Activated naive CD8-positive, alpha-beta T cell treated with anti-CD3 and anti-CD28 coated beads, Interleukin-2, amount 50 U/mL, for 24 hours (primary cell): ENCODE measurements around the gene FOSL2.
A peak's percentile ranks its signal among the peaks of the same experiment; 100 is the strongest.

Experiments
- ATAC-seq: fragments of 150-1000 bp; cut with Tn5 transposase; one replicate; pipeline ENCODE4 v1.10.0; 2021
- DNase-seq: peaks from one replicate; pipeline ENCODE4 v3.0.0; 2021
- H3K27ac Mint-ChIP-seq: one replicate; pipeline ENCODE4 v1.8.0; 2021; ENCODE audit warnings: mild to moderate bottlenecking, mixed read lengths
- H3K27me3 Mint-ChIP-seq: one replicate; pipeline ENCODE4 v1.8.0; 2021; ENCODE audit warnings: mixed read lengths
- H3K36me3 Mint-ChIP-seq: one replicate; pipeline ENCODE4 v1.8.0; 2021; ENCODE audit warnings: low read depth, mixed read lengths
- H3K4me1 Mint-ChIP-seq: one replicate; pipeline ENCODE4 v1.8.0; 2021; ENCODE audit warnings: mixed read lengths
- H3K4me3 Mint-ChIP-seq: one replicate; pipeline ENCODE4 v1.8.0; 2021; ENCODE audit warnings: mild to moderate bottlenecking, moderate library complexity, mixed read lengths
- H3K9me3 Mint-ChIP-seq: one replicate; pipeline ENCODE4 v1.8.0; 2021; ENCODE audit warnings: mixed read lengths

FOSL2 gene

GRCh38 chr2:28391564-28392296 is 928 bp upstream of the FOSL2 start:
- peaks cover 10% of the 10 kb centered on the region for H3K36me3 Mint-ChIP-seq
- H3K4me1 Mint-ChIP-seq = peaks cover 44% of the 10 kb centered on the region
- peaks cover 2% of the 10 kb centered on the region for H3K27me3 Mint-ChIP-seq
- H3K27ac Mint-ChIP-seq = peak overlapping the region; percentile 89
- peak; percentile 81 for DNase-seq
- no peaks in the 10 kb centered on the region for H3K9me3 Mint-ChIP-seq
- peak; percentile 23 for ATAC-seq
- H3K4me3 Mint-ChIP-seq = no peak overlapping the region

- ATAC-seq = no peak
- peaks cover 28% of the 10 kb centered on the region for H3K4me1 Mint-ChIP-seq
- peak overlapping the region; percentile 87 for H3K27ac Mint-ChIP-seq
These were observed 617 bp downstream of the FOSL2 start for GRCh38 chr2:28393114-28393836.

GRCh38 chr2:28394331-28394877 is 1.7 kb downstream of the FOSL2 start:
- no peak for DNase-seq
- no peak for ATAC-seq
- H3K9me3 Mint-ChIP-seq = no peaks in the 10 kb centered on the region
- peaks cover 2% of the 10 kb centered on the region for H3K27me3 Mint-ChIP-seq
- no peak overlapping the region for H3K27ac Mint-ChIP-seq
- peaks cover 28% of the 10 kb centered on the region for H3K36me3 Mint-ChIP-seq
- H3K4me1 Mint-ChIP-seq = peaks cover 19% of the 10 kb centered on the region
- no peak overlapping the region for H3K4me3 Mint-ChIP-seq

More at GRCh38 chr2:28393114-28393836, 617 bp downstream of the FOSL2 start:
- peaks cover 21% of the 10 kb centered on the region for H3K36me3 Mint-ChIP-seq
- peaks cover 2% of the 10 kb centered on the region for H3K27me3 Mint-ChIP-seq
- DNase-seq = peak; percentile 64
- no peaks in the 10 kb centered on the region for H3K9me3 Mint-ChIP-seq
- H3K4me3 Mint-ChIP-seq = no peak overlapping the region

- Mint-ChIP-seq H3K36me3 (peaks cover 28% of the 10 kb centered on the region), H3K4me3 (no peak overlapping the region), H3K4me1 (peaks cover 13% of the 10 kb centered on the region), H3K27me3 (peaks cover 2% of the 10 kb centered on the region), H3K9me3 (no peaks in the 10 kb centered on the region), H3K27ac (no peak overlapping the region)
- ATAC-seq (no peak), DNase-seq (no peak)
These were observed 2.3 kb downstream of the FOSL2 start for GRCh38 chr2:28394997-28395333.

- Mint-ChIP-seq H3K27ac (no peak overlapping the region), H3K36me3 (peaks cover 34% of the 10 kb centered on the region), H3K4me3 (no peak overlapping the region), H3K27me3 (peaks cover 2% of the 10 kb centered on the region), H3K4me1 (peaks cover 11% of the 10 kb centered on the region), H3K9me3 (no peaks in the 10 kb centered on the region)
- ATAC-seq (no peak), DNase-seq (no peak)
These were observed 2.8 kb downstream of the FOSL2 start for GRCh38 chr2:28395334-28396061.

- Mint-ChIP-seq H3K9me3 (no peaks in the 10 kb centered on the region), H3K27me3 (peaks cover 2% of the 10 kb centered on the region), H3K36me3 (peaks cover 45% of the 10 kb centered on the region), H3K4me1 (peaks cover 10% of the 10 kb centered on the region), H3K4me3 (no peak overlapping the region), H3K27ac (no peak overlapping the region)
- no peak for ATAC-seq
- DNase-seq = no peak
These were observed 4.4 kb downstream of the FOSL2 start for GRCh38 chr2:28397043-28397381.

GRCh38 chr2:28398101-28398834 is 5.6 kb downstream of the FOSL2 start:
- peak overlapping the region; percentile 69 for H3K27ac Mint-ChIP-seq
- no peak overlapping the region for H3K4me3 Mint-ChIP-seq
- no peaks in the 10 kb centered on the region for H3K27me3 Mint-ChIP-seq
- H3K4me1 Mint-ChIP-seq = peaks cover 20% of the 10 kb centered on the region
- DNase-seq = no peak
- H3K36me3 Mint-ChIP-seq = peaks cover 54% of the 10 kb centered on the region
- peak; percentile 58 for ATAC-seq
- H3K9me3 Mint-ChIP-seq = no peaks in the 10 kb centered on the region

- Mint-ChIP-seq H3K36me3 (peaks cover 61% of the 10 kb centered on the region), H3K4me3 (no peak overlapping the region), H3K27me3 (no peaks in the 10 kb centered on the region), H3K4me1 (peaks cover 27% of the 10 kb centered on the region), H3K9me3 (no peaks in the 10 kb centered on the region), H3K27ac (peak overlapping the region; percentile 69)
- ATAC-seq (no peak), DNase-seq (no peak)
These were observed 6.6 kb downstream of the FOSL2 start for GRCh38 chr2:28399289-28399688.

- Mint-ChIP-seq H3K4me3 (no peak overlapping the region), H3K27me3 (no peaks in the 10 kb centered on the region), H3K4me1 (peaks cover 31% of the 10 kb centered on the region), H3K9me3 (no peaks in the 10 kb centered on the region), H3K36me3 (peaks cover 59% of the 10 kb centered on the region), H3K27ac (no peak overlapping the region)
- DNase-seq (no peak), ATAC-seq (no peak)
These were observed 7.3 kb downstream of the FOSL2 start for GRCh38 chr2:28399956-28400355.

GRCh38 chr2:28400419-28400818 is 7.8 kb downstream of the FOSL2 start:
- Mint-ChIP-seq H3K27me3 (no peaks in the 10 kb centered on the region), H3K4me3 (no peak overlapping the region), H3K36me3 (peaks cover 64% of the 10 kb centered on the region), H3K9me3 (no peaks in the 10 kb centered on the region), H3K27ac (no peak overlapping the region), H3K4me1 (peaks cover 36% of the 10 kb centered on the region)
- DNase-seq (no peak), ATAC-seq (no peak)

- Mint-ChIP-seq H3K36me3 (peaks cover 69% of the 10 kb centered on the region), H3K27ac (no peak overlapping the region), H3K9me3 (no peaks in the 10 kb centered on the region), H3K4me3 (no peak overlapping the region), H3K4me1 (peaks cover 41% of the 10 kb centered on the region), H3K27me3 (no peaks in the 10 kb centered on the region)
- no peak for ATAC-seq
- no peak for DNase-seq
These were observed 8.3 kb downstream of the FOSL2 start for GRCh38 chr2:28400921-28401320.

- Mint-ChIP-seq H3K36me3 (peaks cover 73% of the 10 kb centered on the region), H3K4me1 (peaks cover 46% of the 10 kb centered on the region), H3K27me3 (no peaks in the 10 kb centered on the region), H3K4me3 (no peak overlapping the region), H3K9me3 (no peaks in the 10 kb centered on the region), H3K27ac (no peak overlapping the region)
- DNase-seq (no peak), ATAC-seq (no peak)
These were observed 8.8 kb downstream of the FOSL2 start for GRCh38 chr2:28401411-28401810.

- H3K4me1 Mint-ChIP-seq = peaks cover 52% of the 10 kb centered on the region
- H3K9me3 Mint-ChIP-seq = no peaks in the 10 kb centered on the region
- DNase-seq (no peak), ATAC-seq (no peak)
- H3K27me3 Mint-ChIP-seq = no peaks in the 10 kb centered on the region
- peaks cover 79% of the 10 kb centered on the region for H3K36me3 Mint-ChIP-seq
- H3K4me3 Mint-ChIP-seq = no peak overlapping the region
- H3K27ac Mint-ChIP-seq = no peak overlapping the region
These were observed 9.4 kb downstream of the FOSL2 start for GRCh38 chr2:28401948-28402550.
